Heart left ventricle (tissue), 16 donors: ENCODE results near the gene RNF126. TPM values are rescaled to one million over a fixed set of nuclear protein-coding genes. Genes with fewer than 3 reads are reported as not detected.

ENCODE experiments used
- ATAC-seq, 4 donors: fragments of 200-7000 bp; cut with Tn5 transposase; one replicate each; pipeline ENCODE4 v1.9.1; 2020 to 2022; ENCODE audit warnings: moderate library complexity in 4 of 4, mild to moderate bottlenecking in 3 of 4, moderate number of reproducible peaks in 1 of 4
- DNase-seq, 5 donors: peaks; one replicate each; pipeline ENCODE4 v3.0.0-alpha.2; 2020
- H3K27ac ChIP-seq, 12 donors: fragments of 200-600 bp; sonication (generic) in 4 of 12; one replicate each; pipeline versions ENCODE4 v1.5.0 to v1.8.0; 2016 to 2022; ENCODE audit warnings: mild to moderate bottlenecking in 2 of 12
- H3K27me3 ChIP-seq, 9 donors: fragments of 200-600 bp; sonication (generic) in 2 of 9; one replicate each; pipeline versions ENCODE4 v1.5.1 to v1.8.0; 2016 to 2022; ENCODE audit warnings: mild to moderate bottlenecking in 3 of 9
- H3K36me3 ChIP-seq, 9 donors: fragments of 200-600 bp; sonication (generic) in 2 of 9; one replicate each; pipeline versions ENCODE4 v1.5.0 to v1.8.0; 2018 to 2022; ENCODE audit warnings: mild to moderate bottlenecking in 2 of 9
- H3K4me1 ChIP-seq, 12 donors: fragments of 200-600 bp; sonication (generic) in 4 of 12; one replicate each; pipeline versions ENCODE4 v1.5.0 to v1.8.0; 2016 to 2022; ENCODE audit warnings: mild to moderate bottlenecking in 3 of 12
- H3K4me3 ChIP-seq, 12 donors: fragments of 200-600 bp; sonication (generic) in 4 of 12; one replicate each; pipeline versions ENCODE4 v1.5.0 to v1.8.0; 2017 to 2022; ENCODE audit warnings: mild to moderate bottlenecking in 9 of 12, moderate library complexity in 4 of 12
- H3K9me3 ChIP-seq, 12 donors: fragments of 200-600 bp; sonication (generic) in 4 of 12; one replicate each; pipeline versions ENCODE4 v1.5.0 to v1.8.0; 2016 to 2022; ENCODE audit warnings: mild to moderate bottlenecking in 1 of 12
- POLR2A ChIP-seq, 2 donors: fragments of 450-650 bp; IDR thresholded peaks; one replicate each; pipeline ENCODE4 v1.6.1; 2017; ENCODE audit warnings: antibody characterized with exemption in 2 of 2, mild to moderate bottlenecking in 2 of 2, moderate library complexity in 2 of 2
- WGBS, 4 donors: extraction: QIAGEN DNeasy Blood & Tissue Kit in 2 of 4; methylation state at CpG; one replicate each; pipeline versions ENCODE4 v1.1.5 to v1.1.7; 2013 to 2018; 5-methylcytosine and 5-hydroxymethylcytosine counted together
- intact Hi-C, 10 donors: fragments of 100-400 bp; cut with DNase I; formaldehyde crosslinking; loops; one replicate each; pipeline versions ENCODE4 v1.11.1 to v1.14.2; 2022
- polyA plus RNA-seq, 2 donors: library from polyadenylated mRNA; stranded (reverse); fragments of 200-250 nt; gene quantifications; one replicate each; pipeline ENCODE4 v1.2.3, GENCODE V29; 2013
- total RNA-seq, 9 donors: library from RNA; depleted of rRNA in 2 of 9; stranded (reverse); fragments of >200 nt in 2 of 9; fragmentation: NEBNext Ultra II Directional in 3 of 9; extraction: Animal tissue kit (Norgen Biotek cat#: 25700) in 3 of 9; gene quantifications; one replicate each; pipeline versions ENCODE4 v1.1.0 to v1.2.4, GENCODE V29; 2016 to 2023
- TF ChIP-seq, protein P1 (sequence below), 12 donors: fragments of 200-600 bp; sonication (generic) in 4 of 12; IDR thresholded peaks; one replicate each; pipeline versions ENCODE4 v1.5.0 to v1.8.0; 2018 to 2022; ENCODE audit warnings: antibody characterized with exemption in 12 of 12, mild to moderate bottlenecking in 5 of 12
- donor health status: ischemic (EF 13 %, LVEDD 7.1; RV severe dilation, severe dysfunction).
- donor health status: healthy with polysubstance abuse.
- donor health status: DM: no; HTN: yes; CAD: no.
- donor health status: DM: no; HTN: no; CAD: no.
- donor health status: ischemic (EF 25% LVEDD 6.9; RV normal size, moderate dysfunction).
- donor health status: ischemic (EF 25% LVEDD 5.7; RV mildly dilated, moderate dysfunction).
- donor health status: healthy.
- donor health status: DM: yes; HTN: yes; CAD: no.
- donor health status: ischemic (EF 35%, LVEDD 5.7; RV mildly dilated, moderate dysfunction).
- donor health status: nonischemic (EF 11% LVEDD 7.7; RV severe dilation, severe dysfunction).
- donor health status: DM: yes; HTN: yes; CAD: no.
- donor health status: PGD.
- donor health status: ischemic (EF 29% LVEDD 5.4; RV normal size, mild dysfunction).
- donor health status: nonischemic (EF 23%, LVEDD 6.1; RV moderate dilation, normal function).

Gene RNF126
- total and polyA plus RNA-seq, 11 donors = 21.6 to 105 (median 29.4) TPM

DNA sequence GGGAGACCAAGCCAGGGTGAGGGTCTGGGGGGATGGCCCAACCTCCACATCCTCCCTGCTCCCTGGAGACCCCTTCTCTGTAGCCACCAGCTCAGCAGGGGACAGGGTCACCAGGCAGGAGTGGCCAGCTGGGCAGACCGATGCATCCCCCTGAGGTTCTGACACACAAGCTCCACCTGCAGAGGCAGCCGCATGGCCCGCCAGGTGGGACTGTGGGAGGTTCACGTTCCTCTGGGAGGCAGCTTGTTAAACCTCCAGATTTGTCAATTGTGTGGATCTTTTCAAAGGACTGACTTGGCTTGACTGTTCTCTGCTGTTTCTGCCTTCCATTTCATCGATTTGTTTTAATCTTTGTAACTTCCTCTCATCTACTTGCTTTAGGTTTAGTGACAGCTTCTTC is 37.8 kb downstream of the RNF126 start:
- Histone ChIP-seq H3K4me1 (peaks cover 0 to 6% (median 0%) of the 10 kb centered on the region in 12 donors), H3K27ac (no peak overlapping the region), H3K36me3 (peaks cover 0 to 78% (median 67%) of the 10 kb centered on the region in 9 donors), H3K9me3 (no peaks in the 10 kb centered on the region), H3K4me3 (no peak overlapping the region), H3K27me3 (no peaks in the 10 kb centered on the region)
- no peak for ATAC-seq
- TF ChIP-seq, protein P1, sequence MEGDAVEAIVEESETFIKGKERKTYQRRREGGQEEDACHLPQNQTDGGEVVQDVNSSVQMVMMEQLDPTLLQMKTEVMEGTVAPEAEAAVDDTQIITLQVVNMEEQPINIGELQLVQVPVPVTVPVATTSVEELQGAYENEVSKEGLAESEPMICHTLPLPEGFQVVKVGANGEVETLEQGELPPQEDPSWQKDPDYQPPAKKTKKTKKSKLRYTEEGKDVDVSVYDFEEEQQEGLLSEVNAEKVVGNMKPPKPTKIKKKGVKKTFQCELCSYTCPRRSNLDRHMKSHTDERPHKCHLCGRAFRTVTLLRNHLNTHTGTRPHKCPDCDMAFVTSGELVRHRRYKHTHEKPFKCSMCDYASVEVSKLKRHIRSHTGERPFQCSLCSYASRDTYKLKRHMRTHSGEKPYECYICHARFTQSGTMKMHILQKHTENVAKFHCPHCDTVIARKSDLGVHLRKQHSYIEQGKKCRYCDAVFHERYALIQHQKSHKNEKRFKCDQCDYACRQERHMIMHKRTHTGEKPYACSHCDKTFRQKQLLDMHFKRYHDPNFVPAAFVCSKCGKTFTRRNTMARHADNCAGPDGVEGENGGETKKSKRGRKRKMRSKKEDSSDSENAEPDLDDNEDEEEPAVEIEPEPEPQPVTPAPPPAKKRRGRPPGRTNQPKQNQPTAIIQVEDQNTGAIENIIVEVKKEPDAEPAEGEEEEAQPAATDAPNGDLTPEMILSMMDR (IDR thresholded peaks at IDR 0.05) = no peak
- TF ChIP-seq POLR2A (IDR thresholded peaks at IDR 0.05) = no peak
- intact Hi-C loops = no loop called here
- WGBS, 4 donors = 89 to 97% (median 92%) methylated on average over 5 of the region's 5 CpGs
- DNase-seq = no peak

DNA sequence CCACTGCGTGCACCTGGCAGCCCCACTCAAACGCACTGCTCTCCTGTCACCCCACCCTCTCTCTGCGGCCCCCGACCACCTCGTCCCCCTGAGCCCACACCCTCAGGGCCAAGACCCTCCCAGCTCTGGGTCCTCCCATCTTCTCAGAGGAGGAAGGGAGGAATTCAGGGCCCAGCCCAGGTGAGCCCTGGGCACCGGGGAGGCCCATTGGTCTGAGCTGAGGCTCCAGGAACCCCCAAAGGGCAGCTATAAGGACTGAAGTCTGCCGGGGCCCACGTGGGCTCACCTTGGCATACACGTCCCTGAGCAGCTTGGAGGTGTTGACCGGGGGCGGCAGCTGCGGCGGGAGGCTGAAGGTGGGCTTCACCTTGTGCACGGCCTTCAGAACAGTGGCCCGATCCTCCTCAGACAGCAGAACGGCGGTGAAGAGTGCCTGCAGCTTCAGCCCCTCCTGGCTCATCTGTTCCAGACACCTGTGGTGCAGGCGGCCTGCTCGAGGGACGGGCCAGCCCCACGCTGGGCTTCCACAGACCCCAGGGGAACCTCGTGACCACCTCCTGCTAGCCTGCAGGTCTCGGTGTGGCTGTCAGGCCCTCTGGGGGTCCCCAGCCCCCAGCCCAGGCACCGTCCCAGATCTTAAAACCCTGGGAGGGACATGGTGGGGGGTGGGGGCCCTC is 38.4 kb downstream of the RNF126 start:
- Histone ChIP-seq H3K27ac (no peak overlapping the region), H3K4me1 (peaks cover 0 to 4% (median 0%) of the 10 kb centered on the region in 12 donors), H3K4me3 (no peak overlapping the region), H3K27me3 (no peaks in the 10 kb centered on the region), H3K9me3 (no peaks in the 10 kb centered on the region), H3K36me3 (peaks cover 0 to 84% (median 73%) of the 10 kb centered on the region in 9 donors)
- WGBS, 4 donors = 91 to 98% (median 94%) methylated on average over 16 to 24 of the region's 24 CpGs
- ATAC-seq = no peak
- TF ChIP-seq, protein P1 (IDR thresholded peaks at IDR 0.05) = no peak
- TF ChIP-seq POLR2A (IDR thresholded peaks at IDR 0.05) = no peak
- no peak for DNase-seq
- intact Hi-C loops = no loop called here

DNA sequence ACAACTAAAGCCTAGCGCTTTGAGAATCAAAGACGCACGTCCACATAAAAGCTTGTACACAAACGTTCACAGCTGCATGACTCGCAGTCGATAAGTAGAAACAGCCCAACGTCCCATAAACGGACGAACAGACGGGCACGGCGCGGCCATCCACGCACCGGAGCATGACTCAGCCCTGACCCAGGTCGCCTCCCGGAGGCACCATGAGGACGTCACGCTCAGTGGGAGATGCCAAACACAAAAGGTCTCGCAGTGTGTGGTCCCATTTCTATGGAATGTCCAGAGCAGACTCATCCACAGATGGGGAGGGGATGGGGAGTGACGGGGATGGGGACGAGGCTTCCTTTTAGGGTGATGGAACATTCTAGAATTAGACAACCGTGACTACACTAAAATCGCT is 39.0 kb downstream of the RNF126 start:
- ATAC-seq = peak in 1 of 4 donors; percentile 6

DNA sequence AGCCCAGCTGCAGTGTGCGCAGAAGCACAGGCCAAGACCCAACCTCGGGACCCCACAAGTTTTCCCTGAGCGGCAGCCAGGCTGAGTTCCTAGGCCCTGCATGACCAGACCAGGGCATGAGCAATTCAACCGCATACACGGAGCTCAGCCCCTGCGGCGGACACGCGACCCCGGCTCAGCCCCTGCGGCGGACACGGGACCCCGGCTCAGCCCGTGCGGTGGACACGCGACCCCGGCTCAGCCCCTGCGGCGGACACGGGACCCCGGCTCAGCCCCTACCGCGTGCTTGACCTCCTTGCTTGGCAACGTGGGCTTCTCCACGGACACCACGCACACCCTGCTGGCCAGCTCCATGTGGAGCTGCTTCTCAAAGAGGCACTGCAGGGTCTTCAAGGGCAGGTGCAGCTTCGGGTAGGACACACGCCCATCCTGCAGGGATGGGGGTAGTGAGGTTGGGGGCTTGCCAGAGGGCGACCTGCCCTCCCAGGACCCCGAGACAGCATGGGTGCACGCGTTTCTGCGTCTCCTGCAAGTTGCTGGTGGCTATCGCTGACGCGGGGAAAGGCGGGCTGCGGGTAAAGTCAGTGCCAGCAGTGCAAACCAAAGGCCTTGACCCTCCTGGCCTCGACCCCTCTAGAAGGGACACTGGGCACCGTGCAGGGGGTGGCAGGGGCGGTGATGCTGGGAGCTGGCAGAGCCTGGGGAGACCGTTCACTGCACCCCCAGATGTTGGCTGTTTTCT is 39.7 kb downstream of the RNF126 start:
- Histone ChIP-seq H3K4me1 (no peaks in the 10 kb centered on the region), H3K27ac (peak overlapping the region in 1 of 12 donors; percentile 24), H3K4me3 (no peak overlapping the region), H3K9me3 (no peaks in the 10 kb centered on the region), H3K36me3 (peaks cover under 1 to 85% (median 73%) of the 10 kb centered on the region in 9 donors), H3K27me3 (no peaks in the 10 kb centered on the region)
- intact Hi-C loops = no loop called here
- no peak for ATAC-seq
- WGBS, 4 donors = 94 to 95% (median 95%) methylated on average over 26 to 44 of the region's 44 CpGs
- TF ChIP-seq, protein P1 (IDR thresholded peaks at IDR 0.05) = no peak
- no peak for TF ChIP-seq POLR2A (IDR thresholded peaks at IDR 0.05)
- no peak for DNase-seq

More for the DNA sequence above, 39.0 kb downstream of the RNF126 start:
- Histone ChIP-seq H3K27ac (no peak overlapping the region), H3K4me3 (no peak overlapping the region), H3K4me1 (no peaks in the 10 kb centered on the region), H3K36me3 (peaks cover 0 to 85% (median 73%) of the 10 kb centered on the region in 9 donors), H3K27me3 (no peaks in the 10 kb centered on the region), H3K9me3 (no peaks in the 10 kb centered on the region)
- 76 to 87% (median 82%) methylated on average over 24 of the region's 24 CpGs for WGBS, 4 donors
- no peak for TF ChIP-seq POLR2A (IDR thresholded peaks at IDR 0.05)
- TF ChIP-seq, protein P1 (IDR thresholded peaks at IDR 0.05) = no peak
- intact Hi-C loops = no loop called here
- no peak for DNase-seq
